GM12872 (cell line): ENCODE data around the gene IL18R1.

Source experiments
- CTCF ChIP-seq: IDR thresholded peaks from 3 replicates; pipeline ENCODE4 v1.5.1; 2011; ENCODE audit warnings: low read depth, mild to moderate bottlenecking, low read length, moderate library complexity; ENCODE audit not compliant: insufficient read depth

IL18R1 gene

GRCh38 chr2:102317715-102318114 lies 37.9 kb upstream of the IL18R1 start:
- TF ChIP-seq CTCF = no peak

GRCh38 chr2:102318437-102318836 lies 37.2 kb upstream of the IL18R1 start:
- no peak for TF ChIP-seq CTCF

GRCh38 chr2:102321941-102322719 lies 33.5 kb upstream of the IL18R1 start:
- no peak for TF ChIP-seq CTCF

- TF ChIP-seq CTCF = no peak
Measured at GRCh38 chr2:102331311-102331980, 24.1 kb upstream of the IL18R1 start.

- TF ChIP-seq CTCF = no peak
Measured at GRCh38 chr2:102334486-102334885, 21.1 kb upstream of the IL18R1 start.

GRCh38 chr2:102335871-102336366 lies 19.7 kb upstream of the IL18R1 start:
- no peak for TF ChIP-seq CTCF

- TF ChIP-seq CTCF = no peak
Measured at GRCh38 chr2:102336502-102336945, 19.1 kb upstream of the IL18R1 start.
